NCI-H345 treated with DMSO at 0.1 percent for 48 hours (cell line): ENCODE data around the gene TTL.
"Not testable (repeated sequence)": the region's sequence is repeated elsewhere in the genome, so short reads cannot be mapped to it uniquely, and the experiment has no call there.

Experiments used
- DNase-seq: peaks from one replicate; lab custom pipeline; 2025; ENCODE audit not compliant: unreplicated experiment; lab: John Stamatoyannopoulos, UW

TTL gene

DNA sequence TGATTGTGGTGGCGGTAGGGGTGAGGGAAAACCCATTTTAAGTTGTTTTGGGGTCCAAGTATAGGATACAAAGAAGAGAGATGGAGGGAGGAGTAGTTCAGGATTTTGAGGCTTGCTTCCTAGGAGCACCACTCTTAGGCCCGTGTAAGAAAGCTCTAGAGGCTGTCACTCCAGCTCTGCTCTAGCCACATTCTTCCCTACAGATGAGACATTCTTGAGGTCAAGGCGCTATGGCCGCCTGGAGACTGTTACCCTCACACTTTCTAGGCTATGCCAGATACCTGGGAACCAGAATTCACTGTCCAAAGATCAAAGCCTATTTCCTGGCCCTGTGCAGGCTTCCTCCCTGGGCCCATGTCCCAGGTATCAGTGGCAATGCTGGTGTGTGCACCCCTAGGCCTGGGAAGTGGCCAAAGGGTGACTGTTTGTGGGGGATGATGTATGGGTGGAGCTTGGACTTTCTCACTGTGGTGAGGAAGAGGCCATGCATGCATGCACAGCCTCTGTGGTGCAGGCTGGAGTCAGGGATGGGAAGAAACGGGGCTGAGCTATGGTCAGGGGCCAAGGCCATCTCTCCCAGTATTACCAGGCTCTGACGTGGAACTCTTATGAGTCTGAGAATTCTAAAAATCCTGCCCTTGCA is 7.0 kb upstream of the TTL start:
- no peak for DNase-seq

DNA sequence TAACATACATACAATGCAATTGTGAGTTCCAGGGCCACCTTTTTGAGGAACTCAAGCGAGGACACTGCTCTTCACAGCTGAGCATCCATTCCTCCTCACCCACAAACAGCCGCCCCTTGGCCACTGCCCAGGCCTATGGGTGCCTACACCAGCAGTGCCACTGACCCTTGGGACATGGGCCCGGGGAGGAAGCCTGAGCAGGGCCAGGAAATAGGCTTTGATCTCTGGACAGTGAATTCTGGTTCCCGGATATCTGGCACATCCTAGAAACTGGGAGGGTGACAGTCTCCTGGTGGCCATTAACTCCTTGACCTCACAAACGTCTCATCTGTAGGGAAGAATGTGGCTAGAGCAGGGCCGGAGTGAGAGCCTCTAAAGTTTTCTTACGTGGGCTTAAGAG is 5.5 kb upstream of the TTL start:
- DNase-seq: no peak

DNA sequence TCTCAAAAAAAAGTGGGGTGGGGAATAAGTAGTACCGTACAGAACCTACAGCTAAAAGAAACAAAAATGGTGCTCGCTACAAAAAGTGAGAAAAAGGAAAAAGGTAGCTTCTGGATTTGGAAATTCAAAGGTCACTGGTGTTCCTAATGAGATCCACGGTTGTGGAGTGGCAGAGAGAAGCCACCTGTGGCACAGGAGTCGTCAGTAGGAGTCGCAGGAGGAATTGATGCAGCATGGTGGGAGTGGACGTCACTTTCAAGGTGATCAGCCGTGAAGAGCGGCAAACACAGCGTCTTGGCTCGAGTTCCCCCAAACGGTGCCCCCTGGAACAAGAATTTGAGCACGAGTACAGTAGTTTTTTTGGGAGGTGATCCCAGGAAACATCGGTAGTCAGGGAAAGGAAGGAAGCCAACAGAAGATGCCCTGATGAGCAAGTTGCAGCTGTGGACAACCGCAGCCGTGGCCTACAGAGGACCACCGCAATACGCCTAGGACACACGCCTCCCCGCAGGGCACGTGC is 1.4 kb upstream of the TTL start:
- no peak for DNase-seq

DNA sequence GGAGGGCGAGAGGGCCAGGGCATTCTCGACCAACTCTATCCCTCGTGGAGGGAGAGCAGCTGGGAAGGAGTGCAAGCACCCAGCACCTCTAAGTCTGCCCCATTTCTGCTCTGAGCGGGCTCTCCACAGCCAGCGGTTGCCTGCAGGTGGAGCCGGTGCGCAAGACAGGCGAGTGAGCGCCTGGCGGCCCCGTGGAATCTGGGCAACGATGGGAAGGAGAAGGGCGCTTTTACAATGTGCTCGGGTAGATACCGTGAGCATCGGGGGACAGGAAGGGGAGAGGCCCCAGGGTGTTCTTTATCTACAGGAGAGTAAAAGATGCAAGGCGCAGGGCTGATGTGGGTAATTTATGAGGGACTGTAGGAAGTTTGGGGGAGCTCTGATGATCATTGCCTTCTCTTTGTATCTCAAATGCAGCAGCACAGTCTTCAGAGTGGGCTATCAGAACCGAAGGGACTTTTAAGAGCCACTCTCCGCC is 867 bp upstream of the TTL start:
- peak; percentile 84 for DNase-seq

DNA sequence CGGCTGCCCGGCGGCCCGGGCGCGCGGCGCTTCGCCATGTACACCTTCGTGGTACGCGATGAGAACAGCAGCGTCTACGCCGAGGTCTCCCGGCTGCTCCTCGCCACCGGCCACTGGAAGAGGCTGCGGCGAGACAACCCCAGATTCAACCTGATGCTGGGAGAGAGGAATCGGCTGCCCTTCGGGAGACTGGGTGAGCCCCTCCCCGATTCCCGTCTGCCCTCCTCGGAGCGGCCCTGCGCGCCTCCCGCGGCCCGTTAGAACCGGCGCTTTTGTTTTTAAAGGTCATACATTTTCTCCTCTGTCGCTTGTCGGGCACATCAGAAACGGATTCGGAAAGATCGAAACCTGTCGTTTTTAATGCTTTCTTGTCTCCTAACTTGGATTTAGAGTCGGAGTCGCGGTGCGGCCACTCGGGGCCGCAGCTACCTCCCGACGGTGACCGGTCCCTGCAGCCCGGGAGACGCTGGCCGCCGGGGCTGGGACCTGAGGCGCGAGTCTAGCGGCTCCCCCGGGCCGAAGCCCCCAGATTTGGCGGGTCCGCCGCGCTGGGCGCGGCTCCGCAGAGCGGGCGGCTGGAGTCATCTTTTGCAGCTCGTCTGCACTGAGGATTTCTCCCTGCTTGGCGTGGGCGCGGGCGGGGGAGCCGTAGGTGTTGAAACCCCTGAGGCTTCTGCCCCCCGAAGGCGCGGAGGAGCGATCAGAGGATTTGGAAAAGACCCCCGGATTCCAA is 519 bp downstream of the TTL start:
- DNase-seq: peak; percentile 48

DNA sequence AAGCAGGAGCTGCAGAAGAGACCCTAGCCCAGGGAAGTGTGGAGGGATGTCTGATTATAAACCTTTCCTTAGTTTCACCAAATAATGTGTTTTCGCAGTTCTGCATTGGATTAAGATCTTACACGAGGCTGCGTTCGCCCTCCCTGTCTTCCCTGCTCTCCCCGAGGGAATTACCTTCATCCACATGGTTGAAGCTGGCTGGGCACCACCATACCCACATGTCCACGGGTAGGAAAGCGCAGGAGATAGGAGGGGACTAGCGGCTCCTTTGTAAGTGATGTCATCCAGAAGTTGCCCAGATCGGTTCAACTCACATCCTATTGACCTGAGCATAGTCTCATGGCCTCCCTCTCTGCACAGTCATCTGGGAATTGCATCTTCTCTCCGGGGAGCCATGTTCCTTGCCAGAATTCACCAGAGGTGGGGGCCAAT is 1.1 kb downstream of the TTL start:
- no peak for DNase-seq

DNA sequence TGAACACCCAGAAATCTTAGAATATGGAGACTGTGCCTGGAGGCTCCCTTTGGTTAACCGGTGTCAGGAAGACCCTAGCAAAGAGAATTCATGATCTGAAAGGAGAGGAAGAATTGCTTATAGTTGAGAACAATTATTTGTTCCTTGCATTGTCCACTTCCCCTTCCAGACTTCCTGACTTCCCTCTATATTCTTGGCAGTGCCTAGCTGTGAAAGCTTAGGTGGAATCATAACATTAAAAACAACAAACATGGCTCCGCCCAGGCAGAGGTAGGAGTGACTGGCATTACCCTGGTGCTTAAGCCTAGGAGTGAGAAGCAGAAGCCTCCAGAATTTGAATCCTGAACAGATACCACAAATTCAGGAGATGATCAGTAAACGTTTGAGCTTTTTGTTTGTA is 1.9 kb downstream of the TTL start:
- DNase-seq: no peak

DNA sequence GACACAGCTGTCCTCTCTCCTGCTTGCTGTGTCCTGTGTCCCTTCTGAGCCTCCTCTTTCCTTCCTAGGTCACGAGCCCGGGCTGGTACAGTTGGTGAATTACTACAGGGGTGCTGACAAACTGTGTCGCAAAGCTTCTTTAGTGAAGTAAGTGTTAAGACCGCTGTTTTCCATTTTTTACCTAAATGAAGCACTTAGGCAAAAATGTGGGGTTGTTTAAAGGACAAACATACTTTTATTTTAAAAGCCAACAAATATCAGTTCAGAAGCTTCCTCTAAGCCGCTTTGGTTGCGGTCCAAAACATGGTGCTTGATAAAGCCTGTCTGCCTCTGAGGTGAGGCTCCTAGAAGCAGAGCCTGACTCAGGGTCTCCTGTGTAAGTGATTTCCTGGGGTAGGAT is 3.9 kb downstream of the TTL start:
- DNase-seq: no peak

DNA sequence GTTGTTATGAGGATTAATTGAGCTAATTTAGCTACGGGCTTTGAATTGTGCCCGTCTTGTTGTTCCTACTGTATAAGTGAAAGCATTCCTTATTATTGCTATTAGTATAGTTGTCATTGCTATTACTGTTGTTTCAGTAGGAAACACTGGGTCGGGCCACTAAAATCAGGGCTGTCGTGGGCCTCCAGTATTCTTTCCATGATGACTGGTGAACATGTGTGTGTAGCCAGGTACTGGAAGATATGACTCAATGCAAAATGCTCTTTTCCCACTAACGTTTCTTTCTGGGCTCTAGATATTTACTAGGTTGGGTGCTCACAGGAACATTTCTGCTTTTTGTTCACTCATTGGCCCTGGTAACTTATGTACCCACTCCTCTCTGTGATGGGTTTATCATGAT is 4.9 kb downstream of the TTL start:
- DNase-seq: no peak

DNA sequence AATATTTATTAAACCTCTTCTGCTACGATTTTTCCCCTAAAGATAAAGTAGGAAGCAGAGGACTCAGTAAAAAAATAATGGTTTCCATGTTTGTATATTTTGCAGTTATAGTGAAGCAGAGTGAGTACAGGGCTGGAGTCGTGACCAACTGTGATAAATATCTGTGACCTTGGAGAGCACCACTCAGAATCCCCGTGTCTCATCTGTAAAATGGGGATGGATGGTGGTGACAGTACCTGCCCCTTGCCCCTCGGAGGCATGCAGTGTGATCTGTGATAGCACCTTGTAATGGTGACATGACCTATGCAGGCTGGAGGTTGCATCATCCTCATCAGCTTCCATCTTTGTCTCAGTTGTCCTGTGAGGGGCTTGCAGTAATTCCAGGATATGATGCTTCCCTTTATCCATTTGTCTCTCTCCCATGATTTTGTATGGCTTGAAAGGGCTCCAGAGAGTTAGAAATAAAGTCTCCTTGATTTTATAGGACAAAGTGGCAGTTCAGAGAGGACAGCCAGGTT is 5.5 kb downstream of the TTL start:
- DNase-seq: no peak

DNA sequence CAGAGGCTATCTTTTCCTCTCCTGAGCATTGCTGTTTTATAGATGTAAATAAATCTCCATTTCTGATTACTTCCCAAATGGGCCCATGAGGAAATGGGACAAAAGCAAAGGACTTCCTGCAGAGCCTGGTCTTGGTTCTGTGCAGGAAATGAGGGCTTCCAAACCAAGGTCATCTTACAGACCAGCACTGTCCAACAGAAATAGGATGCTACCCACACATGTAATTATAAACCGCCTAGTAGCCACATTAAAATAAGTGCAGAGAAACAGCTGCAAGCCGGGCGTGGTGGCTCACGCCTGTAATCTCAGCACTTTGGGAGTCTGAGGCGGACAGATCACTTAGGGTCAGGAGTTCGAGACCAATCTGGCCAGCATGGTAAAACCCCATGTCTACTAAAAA is 6.2 kb downstream of the TTL start:
- no peak for DNase-seq

DNA sequence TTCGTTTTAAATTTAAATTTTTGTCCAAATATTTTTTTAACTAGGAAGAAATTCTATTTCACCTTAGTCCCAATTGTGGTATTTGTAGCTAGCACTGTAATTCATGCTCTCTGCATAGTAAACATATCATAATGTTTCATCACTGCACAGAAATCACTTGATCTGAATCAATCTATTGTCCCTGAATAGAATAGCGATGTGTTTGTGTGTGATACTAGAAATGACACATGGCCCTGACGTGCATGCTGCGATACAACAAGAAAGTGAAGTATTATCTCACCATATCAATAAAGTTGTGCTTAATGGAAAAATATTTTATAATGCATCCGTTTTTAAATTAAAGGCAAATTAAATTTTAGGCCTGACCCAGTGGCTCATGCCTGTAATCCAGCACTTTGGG is 10.0 kb downstream of the TTL start:
- no peak for DNase-seq

DNA sequence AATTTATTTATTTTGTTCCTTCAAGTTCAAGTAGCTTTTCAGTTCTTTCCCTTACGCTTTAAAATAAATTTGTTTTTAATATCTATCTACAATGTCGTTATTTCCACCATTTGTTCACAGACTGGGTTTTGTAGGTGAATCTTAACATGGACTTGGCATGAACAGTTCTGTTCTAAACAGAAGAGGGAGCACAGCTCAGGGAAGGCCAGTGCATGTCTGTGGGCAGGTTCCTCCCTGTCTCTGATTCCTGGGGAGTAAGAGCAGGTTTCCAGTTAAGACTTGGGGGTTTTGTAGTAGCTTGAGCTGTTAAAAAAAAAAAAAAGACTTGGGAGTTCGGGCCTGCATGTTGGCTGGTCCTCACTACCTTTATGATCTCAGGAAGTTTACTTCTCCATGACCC is 11.1 kb downstream of the TTL start:
- DNase-seq: no peak

DNA sequence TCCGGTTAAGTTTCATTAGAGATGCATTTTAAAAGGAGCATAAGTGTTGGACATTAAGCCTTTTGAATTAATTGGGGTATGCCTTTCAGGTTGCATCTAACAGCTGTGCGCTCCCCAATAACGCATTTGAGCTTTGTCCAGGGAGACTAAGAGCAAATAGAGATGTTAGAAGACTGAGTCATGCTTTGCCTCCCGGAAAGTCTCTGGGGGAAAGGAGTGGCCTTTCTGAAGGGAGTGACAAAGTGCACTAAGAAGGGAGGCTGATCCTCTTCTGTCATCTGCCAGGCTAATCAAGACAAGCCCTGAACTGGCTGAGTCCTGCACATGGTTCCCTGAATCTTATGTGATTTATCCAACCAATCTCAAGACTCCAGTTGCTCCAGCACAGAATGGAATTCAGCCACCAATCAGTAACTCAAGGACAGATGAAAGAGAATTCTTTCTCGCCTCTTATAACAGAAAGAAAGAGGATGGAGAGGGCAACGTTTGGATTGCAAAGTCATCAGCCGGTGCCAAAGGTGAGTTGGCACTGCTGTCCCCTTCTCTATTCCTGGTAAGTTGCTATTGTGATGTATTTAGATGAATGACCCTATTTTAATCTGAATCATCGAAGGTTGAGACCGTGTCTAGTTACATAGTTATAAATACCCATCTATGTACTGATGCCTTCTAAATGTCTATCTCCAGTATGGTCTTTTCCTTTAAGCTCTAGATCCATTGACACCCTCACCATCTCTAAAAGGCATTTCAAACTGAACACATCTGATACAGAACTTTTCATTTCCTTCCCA is 12.1 kb downstream of the TTL start:
- no peak for DNase-seq

DNA sequence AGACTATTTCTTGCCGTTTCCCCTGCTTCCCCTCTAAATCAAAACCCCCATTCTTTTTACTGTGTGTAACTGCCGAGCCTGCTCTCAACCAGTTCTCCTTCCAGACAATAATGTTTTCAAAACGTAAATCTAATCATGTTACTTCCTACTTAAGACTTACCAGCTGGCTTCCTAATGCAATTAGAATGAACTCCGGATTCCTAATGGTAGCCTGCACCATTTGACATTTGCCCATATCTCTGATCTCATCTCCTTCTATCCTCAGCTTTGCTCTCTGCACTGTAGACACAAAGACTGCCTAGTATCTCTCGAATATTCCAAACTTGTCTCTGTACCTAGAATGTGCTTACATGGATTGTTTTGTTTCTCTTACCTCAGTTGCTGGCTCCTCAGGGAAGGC is 12.9 kb downstream of the TTL start:
- DNase-seq: no peak

DNA sequence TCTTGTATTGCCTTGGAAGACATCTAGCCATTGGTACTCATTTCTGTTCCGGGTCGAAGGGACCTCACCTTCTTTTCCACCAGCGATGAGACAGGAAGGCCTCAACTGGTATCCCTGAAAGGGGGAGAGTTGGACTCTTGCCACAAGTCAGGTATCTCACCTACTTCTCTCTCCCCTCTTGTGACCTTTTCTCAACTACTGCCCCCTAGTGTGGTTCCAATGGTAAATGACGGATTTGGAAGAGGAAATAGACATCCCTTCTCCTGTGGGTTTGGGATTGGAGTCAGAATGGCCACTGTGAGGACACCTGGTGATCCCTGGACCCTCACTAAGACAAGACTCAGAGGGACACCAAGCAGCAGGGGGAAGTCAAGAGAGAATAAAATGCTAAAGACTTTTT is 13.9 kb downstream of the TTL start:
- DNase-seq: not testable (repeated sequence)

DNA sequence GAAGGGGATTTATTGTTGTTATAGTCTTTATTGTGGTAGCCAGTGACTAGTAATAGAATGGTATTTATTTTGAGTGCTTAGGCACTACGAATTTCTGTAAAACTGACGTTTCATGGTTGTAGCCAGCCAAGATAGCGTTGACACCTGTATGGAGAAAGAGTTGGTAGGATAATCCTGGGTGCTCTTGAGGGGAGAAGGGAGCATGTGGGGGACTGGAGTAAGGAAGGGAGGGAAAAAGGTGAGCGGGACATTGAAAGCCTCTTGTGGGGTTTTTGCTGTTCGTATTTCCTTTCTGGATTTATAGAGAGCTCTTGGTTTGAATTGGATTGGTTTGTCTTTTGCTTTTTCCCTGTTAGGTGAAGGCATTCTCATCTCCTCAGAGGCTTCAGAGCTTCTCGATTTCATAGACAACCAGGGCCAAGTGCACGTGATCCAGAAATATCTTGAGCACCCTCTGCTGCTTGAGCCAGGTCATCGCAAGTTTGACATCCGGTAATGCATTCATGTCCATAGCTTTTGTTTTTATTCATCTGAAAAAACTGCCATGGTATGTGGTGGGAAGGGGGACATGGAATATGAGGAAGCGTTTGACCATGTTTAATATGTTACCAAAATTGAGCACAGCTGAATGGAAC is 19.0 kb downstream of the TTL start:
- not testable (repeated sequence) for DNase-seq

DNA sequence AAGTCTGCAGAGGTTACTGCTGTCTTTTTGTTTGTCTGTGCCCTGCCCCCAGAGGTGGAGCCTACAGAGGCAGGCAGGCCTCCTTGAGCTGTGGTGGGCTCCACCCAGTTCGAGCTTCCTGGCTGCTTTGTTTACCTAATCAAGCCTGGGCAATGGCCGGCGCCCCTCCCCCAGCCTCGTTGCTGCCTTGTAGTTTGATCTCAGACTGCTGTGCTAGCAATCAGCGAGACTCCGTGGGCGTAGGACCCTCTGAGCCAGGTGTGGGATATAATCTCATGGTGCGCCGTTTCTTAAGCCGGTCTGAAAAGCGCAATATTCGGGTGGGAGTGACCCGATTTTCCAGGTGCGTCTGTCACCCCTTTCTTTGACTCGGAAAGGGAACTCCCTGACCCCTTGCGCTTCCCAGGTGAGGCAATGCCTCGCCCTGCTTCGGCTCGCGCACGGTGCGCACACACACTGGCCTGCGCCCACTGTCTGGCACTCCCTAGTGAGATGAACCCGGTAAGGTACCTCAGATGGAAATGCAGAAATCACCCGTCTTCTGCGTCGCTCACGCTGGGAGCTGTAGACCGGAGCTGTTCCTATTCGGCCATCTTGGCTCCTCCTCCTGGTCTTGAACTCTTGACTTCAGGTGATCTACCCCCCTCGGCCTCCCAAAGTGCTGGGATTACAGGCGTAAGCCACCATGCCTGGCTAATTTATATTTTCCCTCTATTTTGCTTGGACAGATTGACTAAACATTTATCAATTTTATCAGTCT is 27.5 kb downstream of the TTL start:
- DNase-seq: not testable (repeated sequence)

DNA sequence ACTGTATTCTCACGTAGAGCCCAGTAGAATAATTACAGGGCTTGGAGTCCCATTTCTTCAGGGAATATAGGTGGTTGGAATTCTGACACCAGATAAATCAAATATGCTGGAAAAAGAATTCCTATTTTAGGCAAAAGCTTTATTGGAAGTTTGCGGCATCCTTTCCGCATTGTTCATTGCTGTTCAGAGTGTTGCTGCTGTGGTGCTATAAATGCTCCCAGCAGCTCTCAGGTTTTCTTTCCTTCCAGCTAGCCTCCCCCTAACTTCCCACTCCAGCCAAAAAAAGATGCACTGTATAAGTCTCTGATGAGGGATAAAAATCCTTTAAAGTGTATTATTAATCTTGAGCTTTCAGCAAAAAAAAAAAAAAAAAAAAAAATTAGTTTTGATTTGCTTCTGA is 34.8 kb downstream of the TTL start:
- no peak for DNase-seq

DNA sequence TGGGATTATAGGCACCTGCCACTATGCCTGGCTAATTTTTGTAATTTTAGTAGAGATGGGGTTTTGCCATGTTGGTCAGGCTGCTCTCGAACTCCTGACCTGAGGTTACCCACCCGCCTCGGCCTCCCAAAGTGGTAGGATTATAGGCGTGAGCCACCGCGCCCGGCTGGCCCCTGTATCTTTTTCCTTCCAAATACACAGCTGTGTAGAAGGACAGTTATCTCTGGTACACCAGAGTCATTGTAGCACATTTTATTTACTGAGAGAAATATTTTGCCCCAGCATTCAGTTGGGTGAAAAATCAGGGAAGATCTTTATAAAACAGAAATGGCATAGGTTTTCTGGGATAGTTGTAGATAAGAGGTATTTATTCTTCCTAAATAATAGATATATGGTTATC is 36.9 kb downstream of the TTL start:
- no peak for DNase-seq
